Measurements from ENCODE around the gene THBS3. TPM values are rescaled to one million over a fixed set of nuclear protein-coding genes. Genes with fewer than 3 reads are reported as not detected.

THBS3 gene
- total and polyA plus RNA-seq, 9 of the 15 experiments (the other 6 are each of a cell fraction or from before 2014, with no cell fraction given) = 0.59 to 8.3 (median 3.2) TPM

GRCh38 chr1:155255243-155256007, 47.7 kb upstream of the THBS3 start, which contains the start of gene ENTREP3 (continued):
- no peak for TF ChIP-seq CHAMP1 (IDR thresholded peaks at IDR 0.05)
- TF ChIP-seq SIN3A (IDR thresholded peaks at IDR 0.05; ENCODE audit: borderline replicate concordance in 2 of 2, control insufficient read depth in 1 of 2, low read depth in 2 of 2, low read length in 2 of 2) = peak in 1 of 2 experiments; percentile 59; a peak in 1 of 4 replicates
- no peak for TF ChIP-seq ZNF740 (CRISPR knock-in tag; IDR thresholded peaks at IDR 0.05)
- TF ChIP-seq ZNF740 (tag; IDR thresholded peaks at IDR 0.05) = no peak
- TF ChIP-seq FOXK2 (conservative IDR thresholded peaks at IDR 0.05 in 1 of 2, IDR thresholded peaks at IDR 0.05 in 1 of 2; ENCODE audit: low read depth in 2 of 2) = no peak
- TF ChIP-seq ATF7 (IDR thresholded peaks at IDR 0.05) = peak; percentile 63
- TF ChIP-seq AFF1 (IDR thresholded peaks at IDR 0.05; ENCODE audit: low read depth in 1 of 2, partially characterized antibody in 2 of 2) = peak; percentile 50 to 88
- TF ChIP-seq PRDM10 (IDR thresholded peaks at IDR 0.05; ENCODE audit: partially characterized antibody) = no peak
- no peak for TF ChIP-seq TBL1XR1 (IDR thresholded peaks at IDR 0.05; ENCODE audit: low read length in 2 of 2)
- no peak for TF ChIP-seq CREB1 (IDR thresholded peaks at IDR 0.05)
- peak; percentile 63; the same call in 1 of the 2 replicates for TF ChIP-seq CREB1 (CRISPR knock-in tag; IDR thresholded peaks at IDR 0.05)
- peak; percentile 67; the same call in 1 of the 2 replicates for TF ChIP-seq POLR2AphosphoS5 (IDR thresholded peaks at IDR 0.05; ENCODE audit: control insufficient read depth, insufficient read depth, low read depth, low read length)
- TF ChIP-seq ZNF583 (CRISPR knock-in tag; IDR thresholded peaks at IDR 0.05) = no peak
- TF ChIP-seq CHD2 (IDR thresholded peaks at IDR 0.05; ENCODE audit: low read depth, low read length) = peak; percentile 66
- no peak for TF ChIP-seq NBN (IDR thresholded peaks at IDR 0.05; ENCODE audit: low read depth)
